HPDE6-E6E7 (cell line): Measurements from ENCODE around the gene BCAT1.
"Not testable (repeated sequence)": the region's sequence is repeated elsewhere in the genome, so short reads cannot be mapped to it uniquely, and the experiment has no call there.

Experiments used
- DNase-seq: peaks from one replicate; pipeline ENCODE4 v3.0.0; 2011; ENCODE audit warnings: missing footprints; ENCODE audit errors: extremely low spot score

Gene BCAT1

DNA sequence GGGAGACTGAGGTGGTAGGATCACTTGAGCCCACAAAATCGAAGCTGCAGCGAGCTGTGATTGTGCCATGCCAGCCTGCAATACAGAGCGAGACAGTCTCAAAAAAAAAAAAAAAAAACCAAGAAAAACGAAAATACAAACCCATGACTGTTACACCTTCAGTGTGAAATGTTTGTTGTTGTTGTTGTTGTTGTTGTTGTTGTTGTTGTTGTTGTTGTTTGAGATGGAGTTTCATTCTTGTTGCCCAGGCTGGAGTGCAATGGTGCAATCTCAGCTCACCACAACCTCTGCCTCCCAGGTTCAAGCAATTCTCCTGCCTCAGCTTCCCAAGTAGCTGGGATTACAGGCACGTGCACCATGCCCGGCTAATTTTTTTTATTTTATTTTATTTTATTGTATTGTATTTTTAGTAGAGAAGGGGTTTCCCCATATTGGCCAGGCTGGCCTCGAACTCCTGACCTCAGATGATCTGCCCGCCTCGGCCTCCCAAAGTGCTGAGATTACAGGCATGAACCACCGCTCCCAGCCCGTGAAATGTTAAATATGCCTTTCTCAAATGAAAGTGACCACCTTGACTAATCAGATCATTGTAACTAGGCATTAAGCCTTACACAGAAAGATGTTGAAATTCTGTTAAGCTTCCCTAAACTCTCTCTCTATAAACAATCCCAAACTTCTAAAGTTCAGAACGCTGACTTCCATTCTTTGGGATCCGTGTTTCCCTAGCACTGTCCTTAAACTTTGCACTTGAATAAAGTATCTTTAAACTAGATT is 20.2 kb downstream of the BCAT1 start:
- not testable (repeated sequence) for DNase-seq

DNA sequence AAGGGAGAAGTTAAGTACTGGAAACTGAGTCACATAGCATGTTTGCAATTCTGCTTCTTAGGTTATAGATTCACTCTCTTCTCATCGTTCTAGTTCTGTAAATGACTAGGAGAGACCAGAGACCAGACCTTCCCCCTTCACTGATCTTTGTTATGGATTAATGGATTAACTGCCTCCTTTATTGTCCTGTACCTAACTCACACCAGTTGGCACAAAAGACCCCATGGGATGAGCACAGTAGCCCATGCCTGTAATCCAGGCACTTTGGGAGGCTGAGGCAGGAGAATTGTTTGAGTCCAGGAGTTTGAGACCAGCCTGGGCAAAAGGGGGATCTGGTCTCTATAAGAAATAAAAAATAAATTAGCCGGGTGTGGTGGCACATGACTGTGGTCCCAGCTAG is 20.8 kb downstream of the BCAT1 start:
- DNase-seq = no peak

DNA sequence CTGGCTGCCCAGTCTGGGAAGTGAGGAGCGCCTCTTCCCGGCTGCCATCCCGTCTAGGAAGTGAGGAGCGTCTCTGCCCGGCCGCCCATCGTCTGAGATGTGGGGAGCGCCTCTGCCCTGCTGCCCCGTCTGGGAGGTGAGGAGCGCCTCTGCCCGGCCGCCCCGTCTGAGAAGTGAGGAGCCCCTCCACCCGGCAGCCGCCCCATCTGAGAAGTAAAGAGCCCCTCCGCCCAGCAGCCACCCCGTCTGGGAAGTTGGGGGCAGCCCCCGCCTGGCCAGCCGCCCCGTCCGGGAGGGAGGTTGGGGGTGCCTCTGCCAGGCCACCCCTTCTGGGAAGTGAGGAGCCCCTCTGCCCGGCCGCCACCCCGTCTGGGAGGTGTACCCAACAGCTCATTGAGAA is 22.8 kb downstream of the BCAT1 start:
- DNase-seq = not testable (repeated sequence)

DNA sequence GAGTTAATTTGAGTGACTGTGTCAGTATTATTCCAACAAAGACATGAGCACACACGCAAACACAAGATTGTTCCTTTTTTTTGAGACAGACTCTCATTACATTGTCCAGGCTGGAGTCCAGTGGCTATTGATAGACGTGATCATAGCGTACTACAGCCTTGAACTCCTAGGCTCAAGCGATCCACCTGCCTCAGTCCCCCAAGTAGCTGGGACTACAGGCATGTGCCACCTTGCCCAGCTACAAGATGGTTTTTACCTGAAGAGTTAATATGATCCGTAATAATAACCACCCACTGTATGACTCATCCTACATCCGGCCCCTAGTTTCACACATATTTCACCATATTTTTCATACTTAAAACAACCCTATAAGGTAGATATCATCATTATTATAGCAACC is 26.8 kb downstream of the BCAT1 start:
- peak; percentile 49 for DNase-seq

DNA sequence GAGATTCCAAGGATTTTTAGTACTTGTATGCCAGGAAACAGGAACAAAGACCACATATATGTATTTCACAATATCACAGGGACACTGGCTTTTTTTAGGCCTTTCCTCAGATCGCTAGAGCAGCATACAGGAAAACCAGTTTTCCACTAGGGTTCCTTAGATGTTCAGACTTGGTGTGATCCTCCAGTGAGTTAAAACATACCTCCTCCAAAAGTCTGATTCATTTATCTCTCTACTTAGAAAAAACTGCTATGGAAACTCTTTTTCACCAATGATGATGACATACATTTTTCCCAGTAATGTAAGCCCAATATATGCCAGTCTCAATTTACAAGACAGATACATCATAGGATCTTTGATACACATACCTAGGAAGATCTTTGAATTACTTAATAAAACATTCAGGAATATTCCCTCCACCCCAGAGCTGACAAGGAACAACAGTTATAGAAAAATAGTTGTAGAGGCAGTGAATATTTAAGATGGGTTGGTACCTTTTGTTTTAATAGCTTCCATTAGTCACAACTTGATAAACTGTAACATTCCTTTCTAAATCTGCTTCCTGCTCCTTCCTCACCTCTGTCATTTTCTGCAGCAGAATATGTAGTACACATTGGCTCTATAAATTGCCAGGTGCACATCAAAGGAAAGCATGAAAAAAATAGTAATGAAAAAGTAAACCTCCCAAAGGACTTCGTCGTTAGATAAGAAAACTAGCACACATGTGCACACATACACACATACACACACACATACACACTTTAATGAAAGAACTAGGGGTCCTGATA is 27.5 kb downstream of the BCAT1 start:
- no peak for DNase-seq

- DNase-seq = no peak
Observed at GRCh38 chr12:24920141-24920540, 28.8 kb downstream of the BCAT1 start.

DNA sequence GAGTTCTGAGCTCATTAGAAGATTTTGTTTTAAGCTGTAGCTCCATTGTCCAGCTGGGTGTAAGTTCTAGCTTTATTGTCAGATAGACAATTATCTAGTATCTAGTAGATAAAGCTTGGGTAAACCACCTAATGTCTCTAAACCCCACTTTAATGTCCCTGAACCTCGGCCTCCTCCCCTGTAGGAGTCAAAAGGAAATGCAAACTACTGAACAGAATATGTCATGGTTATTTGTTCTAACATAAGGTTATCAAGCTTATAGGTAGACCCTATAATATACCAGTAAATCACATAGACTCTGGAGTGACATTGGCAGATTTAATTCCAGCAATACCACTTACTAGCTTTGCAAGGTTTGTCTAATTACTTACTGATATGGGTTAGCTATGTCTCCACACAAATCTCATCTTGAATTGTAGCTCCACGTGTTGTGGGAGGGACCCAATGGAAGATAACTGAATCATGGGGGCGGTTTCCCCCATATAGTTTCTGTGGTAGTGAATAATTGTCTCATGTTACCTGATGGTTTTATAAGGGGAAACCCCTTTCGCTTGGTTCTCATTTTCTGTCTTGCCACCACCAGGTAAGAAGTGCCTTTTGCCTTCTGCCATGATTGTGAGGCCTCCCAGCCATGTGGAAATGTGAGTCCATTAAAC is 29.4 kb downstream of the BCAT1 start:
- DNase-seq = no peak

- DNase-seq = no peak
Observed at GRCh38 chr12:24918596-24918995, 30.3 kb downstream of the BCAT1 start.

- DNase-seq = no peak
Observed at GRCh38 chr12:24915501-24915900, 33.4 kb downstream of the BCAT1 start.

DNA sequence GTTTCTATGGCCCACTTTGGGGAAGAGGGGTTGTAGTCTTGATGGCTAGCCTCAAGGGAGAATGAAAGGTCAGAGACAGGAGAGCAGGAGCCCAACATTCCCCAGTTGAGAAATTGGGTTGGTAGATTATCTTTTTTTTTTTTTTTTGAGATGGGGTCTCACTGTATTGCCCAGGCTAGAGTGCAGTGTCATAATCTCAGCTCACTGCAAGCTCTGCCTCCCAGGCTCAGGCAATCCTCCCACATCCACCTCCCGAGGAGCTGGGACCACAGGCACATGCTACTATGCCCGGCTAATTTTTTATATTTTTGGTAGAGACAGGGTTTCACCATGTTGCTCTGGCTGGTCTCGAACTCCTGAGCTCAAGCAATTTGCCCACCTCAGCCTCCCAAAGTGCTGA is 34.9 kb downstream of the BCAT1 start:
- DNase-seq = no peak

- no peak for DNase-seq
Observed at GRCh38 chr12:24913130-24913529, 35.8 kb downstream of the BCAT1 start.

DNA sequence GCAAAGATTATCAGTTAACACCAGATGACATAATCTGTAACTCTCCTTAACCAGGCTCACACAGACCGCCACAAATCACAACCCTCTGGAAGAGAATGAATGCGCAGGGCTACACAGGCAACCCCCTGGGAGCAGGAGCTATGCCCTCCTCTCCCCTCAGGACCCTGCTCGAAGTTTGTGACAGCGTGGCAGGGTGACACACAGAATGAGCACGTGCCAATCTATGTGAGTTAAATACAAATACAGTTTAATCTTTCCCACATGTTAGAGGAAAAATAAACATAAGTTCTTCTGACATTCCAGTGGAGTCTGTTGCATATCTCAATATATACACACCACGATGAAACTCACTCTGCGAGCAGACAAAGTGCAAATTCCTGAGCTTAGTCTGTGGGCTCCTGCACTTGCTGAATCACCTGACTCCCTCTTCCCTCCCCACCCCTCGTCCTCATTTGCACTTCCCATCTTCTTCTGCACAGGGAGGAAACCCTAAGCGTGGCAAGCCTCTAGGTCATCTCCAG is 37.6 kb downstream of the BCAT1 start:
- no peak for DNase-seq

GRCh38 chr12:24910192-24910591 is 38.7 kb downstream of the BCAT1 start:
- not testable (repeated sequence) for DNase-seq

- DNase-seq = no peak
Observed at GRCh38 chr12:24909667-24910066, 39.2 kb downstream of the BCAT1 start.

DNA sequence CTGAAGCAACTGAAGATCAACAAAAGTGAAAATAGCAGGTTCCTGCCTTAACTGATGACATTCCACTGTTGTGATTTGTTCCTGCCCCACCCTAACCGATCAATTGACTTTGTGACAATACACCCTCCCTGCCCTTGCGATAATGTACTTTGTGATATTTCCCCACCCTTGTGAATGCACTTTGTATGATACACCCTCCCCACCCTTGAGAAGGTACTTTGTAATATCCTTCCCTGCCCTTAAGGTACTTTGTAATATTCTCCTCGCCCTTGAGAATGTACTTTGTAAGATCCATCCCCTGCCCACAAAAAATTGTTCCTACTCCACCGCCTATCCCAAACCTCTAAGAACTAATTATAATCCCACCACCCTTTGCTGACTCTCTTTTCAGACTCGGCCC is 41.4 kb downstream of the BCAT1 start:
- no peak for DNase-seq

- no peak for DNase-seq
Observed at GRCh38 chr12:24906141-24906540, 42.8 kb downstream of the BCAT1 start.

DNA sequence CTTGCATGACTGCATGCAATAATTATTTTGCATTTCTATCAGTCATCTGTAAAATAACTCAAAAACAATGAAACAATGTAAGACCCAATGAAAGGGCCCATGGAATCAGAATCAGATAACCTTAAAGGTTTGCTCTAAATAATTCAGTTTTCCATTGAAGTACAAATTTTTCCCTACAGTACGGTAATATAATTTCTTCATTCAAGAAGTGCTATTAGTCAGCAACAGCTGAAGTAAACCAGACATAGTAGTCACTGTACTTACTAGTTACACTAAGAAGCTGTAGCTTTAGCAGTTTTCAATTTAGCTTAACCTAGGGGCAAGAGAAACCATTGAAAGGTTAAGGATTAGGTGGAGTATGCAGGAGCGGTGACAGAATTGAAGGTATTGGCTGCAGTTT is 43.5 kb downstream of the BCAT1 start:
- DNase-seq = no peak

GRCh38 chr12:24904871-24905270 is 44.0 kb downstream of the BCAT1 start:
- no peak for DNase-seq

GRCh38 chr12:24903329-24904088 is 45.4 kb downstream of the BCAT1 start:
- no peak for DNase-seq

DNA sequence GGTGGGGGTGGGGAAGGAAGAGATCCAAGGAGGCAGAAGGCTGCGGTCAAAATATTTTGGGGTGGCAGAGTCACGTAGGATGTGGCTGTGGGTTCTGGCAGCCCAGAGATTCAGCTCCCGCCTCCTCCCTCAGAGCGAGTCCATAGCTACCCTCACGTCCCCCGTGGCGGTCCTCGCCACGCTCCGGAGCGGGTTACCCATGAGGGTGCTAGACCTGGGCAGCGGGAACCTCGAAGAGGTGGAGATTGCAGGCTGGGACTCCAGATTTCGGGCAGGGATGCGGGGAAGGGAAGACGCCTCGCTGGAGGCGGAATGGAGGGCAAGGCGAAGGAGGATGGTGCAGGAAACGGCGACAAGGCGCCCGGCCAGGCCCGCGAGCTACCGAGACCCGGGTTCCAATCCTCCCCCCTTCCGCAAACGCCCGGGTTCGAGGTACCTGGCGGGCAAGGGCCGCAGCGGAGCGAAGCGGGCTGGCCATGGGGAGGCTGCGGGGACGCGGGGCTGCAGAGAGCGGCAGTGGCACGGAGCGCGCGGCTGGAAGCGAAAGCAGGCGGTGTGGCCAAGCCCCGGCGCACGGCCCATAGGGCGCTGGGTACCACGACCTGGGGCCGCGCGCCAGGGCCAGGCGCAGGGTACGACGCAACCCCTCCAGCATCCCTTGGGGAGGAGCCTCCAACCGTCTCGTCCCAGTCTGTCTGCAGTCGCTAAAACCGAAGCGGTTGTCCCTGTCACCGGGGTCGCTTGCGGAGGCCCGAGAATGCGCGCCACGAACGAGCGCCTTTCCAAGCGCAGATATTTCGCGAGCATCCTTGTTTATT is 46.2 kb downstream of the BCAT1 start:
- no peak for DNase-seq
